Activated T-helper 1 cell treated with anti-CD3 and anti-CD28 coated beads, Interleukin-12 subunit alpha, Interleukin-12 subunit beta, Interleukin-2, Interleukin-4 antibody, amounts not matched to agents 30 ng/mL and 10 ng/mL and 1 ng/mL, durations not matched to agents 14 hours and 24 hours and 36 hours (primary cell): ENCODE measurements around the gene JARID2. TPM values are rescaled to one million over a fixed set of nuclear protein-coding genes. Genes with fewer than 3 reads are reported as not detected.
"Not testable (repeated sequence)": the region's sequence is repeated elsewhere in the genome, so short reads cannot be mapped to it uniquely, and the experiment has no call there.

Source experiments
- DNase-seq: peaks from one replicate; pipeline ENCODE4 v3.0.0; 2021; ENCODE audit warnings: low spot score
- H3K27ac Mint-ChIP-seq: one replicate; pipeline ENCODE4 v1.8.0; 2021; ENCODE audit warnings: mild to moderate bottlenecking, mixed read lengths
- H3K27me3 Mint-ChIP-seq: one replicate; pipeline ENCODE4 v1.8.0; 2022; ENCODE audit warnings: mild to moderate bottlenecking, moderate library complexity, mixed read lengths; ENCODE audit not compliant: insufficient read depth
- H3K36me3 Mint-ChIP-seq: one replicate; pipeline ENCODE4 v1.8.0; 2021; ENCODE audit warnings: low read depth, mixed read lengths
- H3K4me1 Mint-ChIP-seq: one replicate; pipeline ENCODE4 v1.8.0; 2021; ENCODE audit warnings: low read depth, mixed read lengths
- H3K4me3 Mint-ChIP-seq: one replicate; pipeline ENCODE4 v1.8.0; 2021; ENCODE audit warnings: mild to moderate bottlenecking, moderate library complexity, mixed read lengths
- H3K9me3 Mint-ChIP-seq: one replicate; pipeline ENCODE4 v1.8.0; 2021; ENCODE audit warnings: mixed read lengths
- intact Hi-C: fragments of 100-400 bp; cut with micrococcal nuclease; formaldehyde crosslinking; loops from one replicate; pipeline ENCODE4 v1.15.1; 2024
- total RNA-seq: library from RNA; stranded (reverse); gene quantifications from 2 replicates; pipeline ENCODE4 v1.2.3, GENCODE V29; 2022

The JARID2 gene
- total RNA-seq, 1 donor from 2014 or later, result 60.5 TPM

DNA sequence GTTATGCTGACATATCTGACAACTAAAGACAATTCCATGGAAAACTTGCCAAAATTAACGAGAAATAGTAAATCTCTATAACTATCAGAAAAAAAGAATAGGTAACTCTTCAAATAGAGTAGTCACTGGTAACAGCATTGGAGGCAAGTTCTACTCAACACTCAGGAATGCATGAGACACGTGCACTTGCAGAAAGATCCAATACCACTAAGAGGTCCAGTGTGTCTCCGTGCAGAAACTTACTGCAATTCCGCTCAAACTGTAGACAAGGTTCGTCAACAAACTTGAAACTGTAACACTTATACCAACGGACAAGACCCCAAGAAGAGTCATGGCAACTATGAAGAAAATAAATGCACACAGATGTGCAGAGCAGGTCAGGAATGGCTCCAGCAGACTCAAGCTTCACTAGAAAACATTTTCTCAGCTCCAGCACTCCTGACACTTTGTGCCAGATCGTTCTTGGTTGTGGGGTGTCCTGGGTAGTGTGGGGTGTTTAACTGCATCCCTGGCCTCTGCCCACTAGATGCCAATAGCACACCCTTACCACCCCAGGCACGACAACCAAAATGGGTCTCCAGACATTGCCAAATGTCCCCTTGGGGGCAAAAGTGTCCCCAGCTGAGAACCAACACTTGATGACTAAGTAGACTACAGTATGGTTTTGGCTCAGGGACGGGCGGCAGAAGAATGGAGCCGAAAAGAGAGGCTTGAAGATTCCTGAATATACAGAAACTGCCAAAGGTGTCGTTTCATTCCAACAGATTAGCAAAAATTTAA lies 282.2 kb downstream of the JARID2 start:
- no peaks in the 10 kb centered on the region for H3K9me3 Mint-ChIP-seq
- H3K27ac Mint-ChIP-seq, result no peak overlapping the region
- intact Hi-C loops, result loop anchor here (5.0 to 10.0 kb wide), 2 partner anchors 94 to 677 kb away; no protein-coding TSS in a partner anchor
- peaks cover 33% of the 10 kb centered on the region for H3K36me3 Mint-ChIP-seq
- no peaks in the 10 kb centered on the region for H3K27me3 Mint-ChIP-seq
- no peak overlapping the region for H3K4me3 Mint-ChIP-seq
- peaks cover 14% of the 10 kb centered on the region for H3K4me1 Mint-ChIP-seq
- no peak for DNase-seq

DNA sequence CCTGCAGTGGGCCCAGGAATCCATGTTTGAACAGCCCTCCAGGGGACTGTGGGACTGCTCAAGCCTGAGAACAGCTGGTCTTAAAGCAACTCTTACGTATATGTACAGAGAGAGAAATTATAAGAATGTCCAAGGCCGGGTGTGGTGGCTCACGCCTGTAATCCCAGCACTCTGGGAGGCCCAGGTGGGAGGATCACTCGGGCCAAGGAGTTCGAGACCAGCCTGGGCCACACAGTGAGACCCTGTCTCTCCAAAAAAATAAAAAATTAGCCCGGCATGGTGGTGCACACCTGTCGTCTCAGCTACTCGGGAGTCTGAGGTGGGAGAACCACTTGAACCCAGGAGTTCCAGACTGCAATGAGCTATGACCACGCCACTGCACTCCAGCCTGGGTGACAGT lies 283.0 kb downstream of the JARID2 start:
- H3K36me3 Mint-ChIP-seq, result peaks cover 28% of the 10 kb centered on the region
- no peak overlapping the region for H3K27ac Mint-ChIP-seq
- DNase-seq, result no peak
- H3K27me3 Mint-ChIP-seq, result no peaks in the 10 kb centered on the region
- peaks cover 13% of the 10 kb centered on the region for H3K4me1 Mint-ChIP-seq
- H3K9me3 Mint-ChIP-seq, result no peaks in the 10 kb centered on the region
- intact Hi-C loops, result loop anchor here (5.0 to 10.0 kb wide), 2 partner anchors 93 to 676 kb away; no protein-coding TSS in a partner anchor
- no peak overlapping the region for H3K4me3 Mint-ChIP-seq

DNA sequence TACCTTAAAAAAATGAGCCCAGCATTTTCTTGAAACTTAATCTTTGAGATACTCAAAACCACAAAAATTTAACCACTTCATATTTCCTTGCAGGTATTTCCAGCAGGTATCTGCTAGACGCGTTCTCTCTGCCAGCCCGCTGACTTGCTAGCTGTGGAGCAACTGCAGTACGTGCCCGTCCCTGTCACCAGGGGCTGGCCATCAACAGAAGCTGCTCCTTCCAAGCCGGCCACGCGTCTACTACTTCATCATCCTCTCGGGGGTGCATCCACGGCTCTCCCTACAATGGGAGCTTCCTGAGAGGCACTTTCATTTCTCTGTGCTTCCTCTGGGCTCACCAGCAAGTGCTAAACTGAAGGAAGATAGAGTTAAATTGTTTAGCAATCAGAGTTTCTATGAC lies 284.5 kb downstream of the JARID2 start:
- no peaks in the 10 kb centered on the region for H3K9me3 Mint-ChIP-seq
- no peaks in the 10 kb centered on the region for H3K27me3 Mint-ChIP-seq
- no peak overlapping the region for H3K27ac Mint-ChIP-seq
- intact Hi-C loops, result no loop called here
- H3K36me3 Mint-ChIP-seq, result peaks cover 17% of the 10 kb centered on the region
- peaks cover 13% of the 10 kb centered on the region for H3K4me1 Mint-ChIP-seq
- no peak for DNase-seq
- no peak overlapping the region for H3K4me3 Mint-ChIP-seq

DNA sequence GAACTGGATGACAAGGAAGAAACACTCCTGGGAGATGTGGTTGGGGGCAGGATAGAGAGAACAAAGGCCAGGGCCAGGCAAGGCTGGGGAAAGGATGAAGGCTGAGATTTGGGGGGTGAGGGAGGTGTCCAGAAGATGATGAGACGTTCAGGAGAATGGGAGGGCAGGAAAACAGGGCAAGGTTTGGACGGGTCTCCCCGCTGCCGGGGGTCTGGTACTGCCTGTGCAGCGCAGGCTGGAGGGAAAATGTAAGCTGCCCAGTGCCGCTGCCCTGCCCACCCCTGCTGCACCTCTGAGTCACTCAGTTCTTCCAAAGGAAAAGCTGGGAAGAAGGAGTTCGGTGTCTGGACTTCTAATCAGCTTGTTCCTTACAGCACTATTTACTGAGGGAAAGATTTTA lies 286.1 kb downstream of the JARID2 start:
- Mint-ChIP-seq H3K36me3 (peaks cover 7% of the 10 kb centered on the region), H3K4me1 (peaks cover 6% of the 10 kb centered on the region), H3K9me3 (no peaks in the 10 kb centered on the region), H3K4me3 (no peak overlapping the region), H3K27ac (no peak overlapping the region), H3K27me3 (no peaks in the 10 kb centered on the region)
- intact Hi-C loops, result no loop called here
- no peak for DNase-seq

DNA sequence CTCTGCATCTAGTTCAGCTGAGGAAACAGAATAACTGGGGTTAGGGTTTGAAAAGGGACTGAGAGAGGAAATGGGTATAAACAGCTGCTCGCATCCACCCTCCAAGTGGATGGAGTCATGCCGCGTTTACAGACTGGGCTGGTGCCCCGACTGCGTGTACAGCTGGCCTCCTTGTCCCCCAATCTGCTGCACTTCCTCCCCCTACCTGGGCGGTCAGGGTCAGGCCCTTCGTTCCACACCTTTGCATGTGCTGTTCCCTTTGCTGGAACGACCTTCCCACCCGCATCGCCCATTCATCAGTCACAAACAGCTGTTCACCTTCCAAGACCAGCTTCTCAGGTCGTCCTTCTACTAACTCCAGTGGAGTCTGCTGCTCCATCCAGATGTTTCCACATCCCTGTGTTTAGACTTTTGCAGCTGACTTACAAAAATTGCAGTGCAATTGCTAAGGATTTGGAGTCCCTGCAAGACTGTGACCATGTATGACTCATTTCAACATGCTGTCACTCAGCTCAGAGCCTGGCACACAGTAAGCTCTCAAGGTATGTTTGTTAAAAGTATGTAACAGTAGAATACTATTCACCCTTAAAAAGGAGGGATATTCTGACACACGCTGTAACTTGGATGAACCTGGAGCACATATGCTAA lies 287.6 kb downstream of the JARID2 start:
- no peak overlapping the region for H3K4me3 Mint-ChIP-seq
- H3K36me3 Mint-ChIP-seq, result peaks cover 5% of the 10 kb centered on the region
- DNase-seq, result no peak
- no peak overlapping the region for H3K27ac Mint-ChIP-seq
- no peaks in the 10 kb centered on the region for H3K27me3 Mint-ChIP-seq
- H3K4me1 Mint-ChIP-seq, result peaks cover 6% of the 10 kb centered on the region
- intact Hi-C loops, result no loop called here
- H3K9me3 Mint-ChIP-seq, result no peaks in the 10 kb centered on the region

DNA sequence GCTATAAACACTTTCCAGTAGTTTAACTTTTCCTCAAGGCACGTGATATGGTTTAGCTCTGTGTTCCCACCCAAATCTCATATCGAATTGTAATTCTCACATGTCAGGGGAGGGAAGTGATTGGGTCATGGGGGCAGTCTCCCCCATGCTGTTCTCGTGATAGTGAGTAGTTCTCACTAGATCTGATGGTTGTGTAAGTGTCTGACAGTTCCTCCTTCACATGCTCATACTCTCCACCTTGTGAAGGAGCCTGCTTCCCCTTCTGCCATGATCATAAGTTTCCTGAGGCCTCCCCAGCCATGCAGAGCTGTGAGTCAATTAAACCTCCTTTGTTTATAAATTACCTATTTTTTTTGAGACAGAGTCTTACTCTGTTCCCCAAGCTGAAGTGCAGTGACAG lies 289.1 kb downstream of the JARID2 start:
- no peaks in the 10 kb centered on the region for H3K9me3 Mint-ChIP-seq
- peaks cover 6% of the 10 kb centered on the region for H3K4me1 Mint-ChIP-seq
- H3K27ac Mint-ChIP-seq, result no peak overlapping the region
- H3K27me3 Mint-ChIP-seq, result no peaks in the 10 kb centered on the region
- peaks cover 8% of the 10 kb centered on the region for H3K36me3 Mint-ChIP-seq
- intact Hi-C loops, result no loop called here
- DNase-seq, result no peak
- no peak overlapping the region for H3K4me3 Mint-ChIP-seq

DNA sequence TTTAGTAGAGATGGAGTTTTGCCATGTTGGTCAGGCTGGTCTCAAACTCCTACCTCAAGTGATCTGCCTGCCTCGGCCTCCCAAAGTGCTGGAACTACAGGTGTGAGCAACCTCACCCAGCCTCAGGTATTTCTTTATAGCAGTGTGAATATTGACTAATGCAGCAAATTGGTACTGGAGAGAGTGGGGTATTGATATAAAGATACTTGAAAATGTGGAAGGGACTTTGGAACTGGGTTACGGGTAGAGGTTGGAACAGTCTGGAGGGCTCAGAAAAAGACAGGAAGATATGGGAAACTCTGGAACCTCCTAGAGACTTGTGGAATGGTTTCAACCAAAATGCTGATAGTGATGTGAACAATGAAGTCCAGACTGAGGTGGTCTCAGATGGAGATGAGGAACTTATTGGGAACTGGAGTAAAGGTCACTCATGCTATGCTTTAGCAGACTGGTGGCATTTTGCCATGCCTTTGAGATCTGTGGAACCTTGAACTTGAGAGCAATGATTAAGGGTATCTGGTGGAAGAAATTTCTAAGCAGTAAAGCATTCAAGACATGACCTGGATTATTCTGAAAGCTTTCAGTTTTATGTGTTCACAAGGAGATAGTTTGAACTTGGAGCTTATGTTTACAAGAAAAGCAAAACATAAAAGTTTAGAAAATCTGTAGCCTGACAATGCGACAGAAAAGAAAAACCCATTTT lies 289.8 kb downstream of the JARID2 start:
- intact Hi-C loops, result no loop called here
- Mint-ChIP-seq H3K27ac (no peak overlapping the region), H3K4me1 (peaks cover 2% of the 10 kb centered on the region), H3K27me3 (no peaks in the 10 kb centered on the region), H3K36me3 (peaks cover 8% of the 10 kb centered on the region), H3K4me3 (no peak overlapping the region), H3K9me3 (no peaks in the 10 kb centered on the region)
- no peak for DNase-seq

DNA sequence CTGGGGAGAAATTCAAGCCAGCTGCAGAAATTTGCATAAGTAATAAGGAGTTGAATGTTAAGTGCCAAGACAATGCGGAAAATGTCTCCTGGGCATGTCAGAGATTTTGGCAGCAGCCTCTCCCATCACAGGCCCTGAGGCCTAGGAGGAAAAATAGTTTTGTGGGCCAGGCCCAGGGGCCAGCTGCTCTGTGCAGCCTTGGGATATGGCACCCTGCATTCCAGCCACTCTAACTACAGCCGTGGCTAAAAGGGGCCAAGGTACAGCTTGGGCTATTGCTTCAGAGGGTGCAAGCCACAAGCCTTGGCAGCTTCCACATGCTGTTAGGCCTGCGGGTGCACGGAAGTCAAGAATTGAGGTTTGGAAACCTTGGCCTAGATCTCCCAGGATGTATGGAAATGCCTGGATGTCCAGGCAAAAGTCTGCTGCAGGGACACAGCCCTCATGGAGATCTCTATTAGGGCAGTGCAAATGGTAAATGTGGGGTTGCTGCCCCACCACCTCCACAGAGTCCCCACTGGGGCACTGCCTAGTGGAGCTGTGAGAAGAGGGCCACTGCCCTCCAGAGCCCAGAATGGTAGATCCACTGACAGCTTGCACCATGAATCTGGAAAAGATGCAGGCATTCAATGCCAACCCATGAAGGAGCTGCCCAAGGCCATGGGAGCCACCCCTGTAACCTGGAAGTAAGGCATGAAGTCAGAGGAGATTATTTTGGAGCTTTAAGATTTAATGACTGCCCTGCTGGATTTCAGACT lies 290.5 kb downstream of the JARID2 start:
- DNase-seq, result no peak
- intact Hi-C loops, result no loop called here
- no peaks in the 10 kb centered on the region for H3K4me1 Mint-ChIP-seq
- no peaks in the 10 kb centered on the region for H3K27me3 Mint-ChIP-seq
- no peaks in the 10 kb centered on the region for H3K9me3 Mint-ChIP-seq
- no peak overlapping the region for H3K27ac Mint-ChIP-seq
- H3K36me3 Mint-ChIP-seq, result peaks cover 3% of the 10 kb centered on the region
- no peak overlapping the region for H3K4me3 Mint-ChIP-seq

DNA sequence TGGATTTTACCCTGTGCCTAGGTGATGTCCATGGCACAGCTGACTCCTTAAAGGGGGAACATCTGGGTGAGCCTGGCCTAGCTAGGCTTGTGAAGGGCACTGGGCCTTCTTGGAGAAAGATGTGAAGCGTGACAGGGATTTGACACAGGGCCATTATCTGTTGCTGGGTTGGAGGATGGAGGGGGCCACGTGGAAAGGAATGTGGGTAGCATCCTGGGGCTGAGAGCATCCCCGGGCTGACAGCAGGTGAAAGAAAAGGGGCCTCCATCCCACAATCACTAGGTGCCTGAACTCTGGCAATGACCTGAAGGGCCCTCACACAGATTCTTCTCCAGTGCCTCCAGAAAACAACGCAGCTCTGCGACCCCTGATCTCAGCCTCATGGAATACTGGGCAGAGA lies 292.2 kb downstream of the JARID2 start:
- H3K36me3 Mint-ChIP-seq, result peaks cover 3% of the 10 kb centered on the region
- no peaks in the 10 kb centered on the region for H3K27me3 Mint-ChIP-seq
- H3K9me3 Mint-ChIP-seq, result no peaks in the 10 kb centered on the region
- H3K27ac Mint-ChIP-seq, result no peak overlapping the region
- no peak overlapping the region for H3K4me3 Mint-ChIP-seq
- intact Hi-C loops, result no loop called here
- H3K4me1 Mint-ChIP-seq, result no peaks in the 10 kb centered on the region
- DNase-seq, result no peak

DNA sequence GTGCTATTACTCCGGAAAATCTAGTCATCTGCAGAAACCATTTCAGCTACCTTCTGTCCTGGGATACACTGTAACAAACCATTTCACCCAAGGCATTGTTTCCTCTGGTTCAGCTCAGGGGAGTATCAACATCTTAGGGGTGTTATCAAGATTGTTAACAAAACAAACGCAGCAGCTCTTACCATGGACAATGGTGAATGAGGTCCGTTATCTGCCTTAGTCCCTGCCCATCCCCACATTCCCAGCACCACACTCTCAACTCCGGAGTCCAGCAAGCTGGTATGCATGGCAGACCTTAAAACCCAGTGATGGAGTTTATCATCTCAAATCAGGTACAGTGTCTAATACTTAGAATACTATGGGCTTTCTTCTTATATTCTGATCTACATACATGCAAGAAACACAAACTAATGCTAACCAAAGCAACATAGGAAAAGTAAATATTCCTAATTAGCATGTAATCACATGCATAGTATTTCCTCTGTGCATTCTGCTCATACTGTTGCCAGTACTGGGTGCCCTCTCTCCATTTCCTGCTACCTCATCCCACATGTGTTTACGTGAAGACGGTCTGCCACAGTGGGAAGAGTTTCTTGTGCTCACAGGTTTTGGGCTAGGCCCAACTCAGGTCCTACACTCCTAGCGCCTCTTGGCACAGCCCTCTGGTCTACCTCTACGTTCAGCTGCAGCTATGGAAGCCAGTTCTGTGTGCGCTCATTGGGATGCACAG lies 293.1 kb downstream of the JARID2 start:
- no peaks in the 10 kb centered on the region for H3K9me3 Mint-ChIP-seq
- intact Hi-C loops, result no loop called here
- peaks cover 3% of the 10 kb centered on the region for H3K36me3 Mint-ChIP-seq
- H3K27me3 Mint-ChIP-seq, result no peaks in the 10 kb centered on the region
- no peak overlapping the region for H3K4me3 Mint-ChIP-seq
- H3K27ac Mint-ChIP-seq, result no peak overlapping the region
- no peaks in the 10 kb centered on the region for H3K4me1 Mint-ChIP-seq
- DNase-seq, result no peak

DNA sequence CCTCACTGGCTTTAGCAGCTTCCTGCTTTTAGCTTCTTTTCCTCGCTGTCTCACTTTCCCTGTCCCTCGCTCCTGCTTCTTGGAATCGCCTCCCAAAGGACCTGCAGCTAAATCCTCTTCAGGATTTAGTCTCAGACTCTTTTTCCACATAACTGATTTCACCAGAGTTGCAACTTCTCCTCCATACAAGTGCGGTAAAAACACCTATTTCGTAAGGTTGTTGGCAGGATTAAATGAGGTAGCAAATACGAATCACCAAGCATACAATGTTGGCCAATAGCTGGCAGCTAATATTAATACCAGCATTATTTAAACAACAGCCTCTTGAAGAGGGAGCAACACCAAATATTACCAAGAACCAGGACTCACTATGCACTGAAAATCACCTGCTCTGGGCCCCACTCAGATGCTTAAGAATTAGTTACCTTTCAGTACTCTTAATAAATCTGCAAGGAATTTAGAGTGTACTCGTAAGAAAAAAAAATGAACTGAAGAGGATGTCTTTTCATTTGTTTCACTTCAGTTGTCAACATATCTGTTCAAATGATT lies 293.9 kb downstream of the JARID2 start:
- H3K4me3 Mint-ChIP-seq, result no peak overlapping the region
- H3K27ac Mint-ChIP-seq, result no peak overlapping the region
- no peaks in the 10 kb centered on the region for H3K4me1 Mint-ChIP-seq
- no peaks in the 10 kb centered on the region for H3K9me3 Mint-ChIP-seq
- intact Hi-C loops, result no loop called here
- H3K36me3 Mint-ChIP-seq, result peaks cover 3% of the 10 kb centered on the region
- no peak for DNase-seq
- no peaks in the 10 kb centered on the region for H3K27me3 Mint-ChIP-seq

DNA sequence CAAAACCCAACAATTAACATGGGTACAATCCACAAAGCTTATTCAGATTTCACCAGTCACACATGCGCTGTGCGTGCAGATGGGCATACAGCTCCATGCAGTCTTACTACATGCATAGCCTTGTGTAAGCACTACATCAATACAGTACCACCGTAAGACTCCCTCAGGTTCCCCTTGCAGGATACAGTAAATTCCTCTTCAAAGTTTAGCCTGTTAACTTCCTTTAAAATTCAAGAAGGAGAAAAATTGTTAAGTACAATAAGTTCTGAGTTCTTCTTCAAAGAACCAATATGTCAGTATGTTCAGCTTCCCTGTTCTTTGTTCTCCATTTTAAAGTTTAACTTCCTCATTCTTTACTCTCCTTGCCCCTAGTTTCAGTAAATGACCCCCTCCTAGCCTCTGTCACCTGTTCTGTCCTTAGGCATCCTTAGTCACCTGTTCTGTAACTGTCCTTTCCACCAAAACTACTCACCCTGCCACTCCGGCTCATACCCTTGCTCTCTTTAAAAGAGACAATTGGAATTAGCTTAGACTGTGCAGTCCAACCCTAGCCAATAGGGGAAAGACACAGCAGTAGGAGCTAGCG lies 297.6 kb downstream of the JARID2 start:
- not testable (repeated sequence) for DNase-seq, H3K9me3 Mint-ChIP-seq

More for the DNA sequence above, 297.6 kb downstream of the JARID2 start:
- H3K4me3 Mint-ChIP-seq, H3K36me3 Mint-ChIP-seq, H3K27ac Mint-ChIP-seq, H3K27me3 Mint-ChIP-seq, intact Hi-C loops, H3K4me1 Mint-ChIP-seq: not testable (repeated sequence)
